OCI-LY1 (cell line): Measurements from ENCODE around the gene TUBGCP2.

ENCODE experiments used
- H2AFZ ChIP-seq: fragments of 200-600 bp; sonication (generic), shearing (Covaris generic); 2 replicates; pipeline ENCODE4 v1.6.0; 2014; ENCODE audit warnings: antibody characterized with exemption, mild to moderate bottlenecking, low read length
- H3F3A ChIP-seq: fragments of 200-600 bp; sonication (generic), shearing (Covaris generic); 2 replicates; pipeline ENCODE4 v1.6.0; 2014; ENCODE audit warnings: mild to moderate bottlenecking, antibody characterized with exemption, low read length, moderate library complexity; ENCODE audit not compliant: insufficient read depth
- H3K27ac ChIP-seq: fragments of 200-600 bp; sonication (generic); 2 replicates; pipeline ENCODE4 v1.5.1; 2014; ENCODE audit warnings: low read length, mixed run types, mild to moderate bottlenecking, low read depth; ENCODE audit not compliant: poor library complexity, severe bottlenecking
- H3K27me3 ChIP-seq: fragments of 200-600 bp; sonication (generic); 2 replicates; pipeline ENCODE4 v1.6.0; 2014; ENCODE audit warnings: antibody characterized with exemption, mild to moderate bottlenecking, low read length, moderate library complexity; ENCODE audit not compliant: insufficient read depth
- H3K36me3 ChIP-seq: fragments of 200-600 bp; sonication (generic); 2 replicates; pipeline ENCODE4 v1.6.1; 2014; ENCODE audit warnings: mild to moderate bottlenecking, antibody characterized with exemption, low read length, moderate library complexity, mixed read lengths; ENCODE audit not compliant: insufficient read depth
- H3K4me1 ChIP-seq: fragments of 200-600 bp; sonication (generic); 2 replicates; pipeline ENCODE4 v1.5.1; 2014; ENCODE audit warnings: mild to moderate bottlenecking, low read length, moderate library complexity; ENCODE audit not compliant: insufficient read depth, severe bottlenecking
- H3K4me2 ChIP-seq: fragments of 200-600 bp; sonication (generic), shearing (Covaris generic); 2 replicates; pipeline ENCODE4 v1.6.1; 2014; ENCODE audit warnings: low read length
- H3K4me3 ChIP-seq: fragments of 200-600 bp; sonication (generic); 2 replicates; pipeline ENCODE4 v1.5.1; 2014; ENCODE audit warnings: low read length, low read depth, mild to moderate bottlenecking, mixed read lengths; ENCODE audit not compliant: poor library complexity, severe bottlenecking
- H3K79me2 ChIP-seq: fragments of 200-600 bp; shearing (Covaris generic); 2 replicates; pipeline ENCODE4 v1.6.1; 2016; ENCODE audit warnings: mixed run types, low read length, mixed read lengths; ENCODE audit not compliant: insufficient read depth
- H3K9ac ChIP-seq: fragments of 200-600 bp; sonication (generic), shearing (Covaris generic); 2 replicates; pipeline ENCODE4 v1.6.1; 2014; ENCODE audit warnings: mild to moderate bottlenecking, low read length, mixed read lengths
- H3K9me2 ChIP-seq: fragments of 200-600 bp; sonication (generic), shearing (Covaris generic); 2 replicates; pipeline ENCODE4 v1.6.1; 2014; ENCODE audit warnings: low read depth, mild to moderate bottlenecking, low read length, mixed read lengths
- H3K9me3 ChIP-seq: fragments of 200-600 bp; shearing (Covaris generic); 2 replicates; pipeline ENCODE4 v1.6.1; 2014; ENCODE audit warnings: low read length, mixed read lengths
- H4K20me1 ChIP-seq: fragments of 200-600 bp; sonication (generic), shearing (Covaris generic); 2 replicates; pipeline ENCODE4 v1.6.0; 2016; ENCODE audit warnings: mild to moderate bottlenecking, low read length; ENCODE audit not compliant: insufficient read depth
- CTCF ChIP-seq: fragments of 200-600 bp; sonication (generic), shearing (Covaris generic); IDR thresholded peaks from 2 replicates; pipeline ENCODE4 v1.5.1; 2017; ENCODE audit warnings: mild to moderate bottlenecking, antibody characterized with exemption, low read length, moderate library complexity, mixed read lengths
- EZH2 ChIP-seq: fragments of 200-600 bp; sonication (generic), shearing (Covaris generic); IDR thresholded peaks from 2 replicates; pipeline ENCODE4 v1.8.0; 2017; ENCODE audit warnings: borderline replicate concordance, mixed run types, mild to moderate bottlenecking, antibody characterized with exemption, low read length, moderate library complexity, mixed read lengths

Gene TUBGCP2

GRCh38 chr10:133293810-133294119 is 14.9 kb downstream of the TUBGCP2 start:
- H3K9me3 ChIP-seq: no peaks in the 10 kb centered on the region
- no peak overlapping the region for H3K27ac ChIP-seq
- no peaks in the 10 kb centered on the region for H3F3A ChIP-seq
- no peak overlapping the region for H2AFZ ChIP-seq
- H3K36me3 ChIP-seq: peaks cover 75% of the 10 kb centered on the region
- no peaks in the 10 kb centered on the region for H3K79me2 ChIP-seq
- no peaks in the 10 kb centered on the region for H3K9me2 ChIP-seq
- no peaks in the 10 kb centered on the region for H3K4me1 ChIP-seq
- no peak overlapping the region for H3K9ac ChIP-seq
- no peak overlapping the region for H3K4me3 ChIP-seq
- H3K27me3 ChIP-seq: no peaks in the 10 kb centered on the region
- no peak overlapping the region for H3K4me2 ChIP-seq
- H4K20me1 ChIP-seq: no peaks in the 10 kb centered on the region
- no peak for TF ChIP-seq CTCF
- no peak for TF ChIP-seq EZH2

- H3K4me1 ChIP-seq: no peaks in the 10 kb centered on the region
- no peak for TF ChIP-seq CTCF
- no peak for TF ChIP-seq EZH2
- H3K9ac ChIP-seq: no peak overlapping the region
- no peak overlapping the region for H3K4me2 ChIP-seq
- no peaks in the 10 kb centered on the region for H3K9me3 ChIP-seq
- no peak overlapping the region for H3K27ac ChIP-seq
- no peaks in the 10 kb centered on the region for H3K9me2 ChIP-seq
- H3K27me3 ChIP-seq: no peaks in the 10 kb centered on the region
- H3K36me3 ChIP-seq: peaks cover 77% of the 10 kb centered on the region
- no peaks in the 10 kb centered on the region for H4K20me1 ChIP-seq
- H2AFZ ChIP-seq: no peak overlapping the region
- no peak overlapping the region for H3K4me3 ChIP-seq
- H3K79me2 ChIP-seq: no peaks in the 10 kb centered on the region
- no peaks in the 10 kb centered on the region for H3F3A ChIP-seq
Measured at GRCh38 chr10:133292919-133293809, 15.5 kb downstream of the TUBGCP2 start.

- H3K9me2 ChIP-seq: no peaks in the 10 kb centered on the region
- H3K36me3 ChIP-seq: peaks cover 75% of the 10 kb centered on the region
- H3K27me3 ChIP-seq: no peaks in the 10 kb centered on the region
- no peak for TF ChIP-seq CTCF
- no peak for TF ChIP-seq EZH2
- H4K20me1 ChIP-seq: no peaks in the 10 kb centered on the region
- no peak overlapping the region for H3K9ac ChIP-seq
- no peak overlapping the region for H2AFZ ChIP-seq
- H3F3A ChIP-seq: no peaks in the 10 kb centered on the region
- H3K4me3 ChIP-seq: no peak overlapping the region
- no peak overlapping the region for H3K27ac ChIP-seq
- no peak overlapping the region for H3K4me2 ChIP-seq
- H3K4me1 ChIP-seq: no peaks in the 10 kb centered on the region
- no peaks in the 10 kb centered on the region for H3K79me2 ChIP-seq
- H3K9me3 ChIP-seq: no peaks in the 10 kb centered on the region
Measured at GRCh38 chr10:133289761-133290160, 18.9 kb downstream of the TUBGCP2 start.
